Naive thymus-derived CD4-positive, alpha-beta T cell (primary cell): ENCODE data around the gene ZNF101. TPM values are rescaled to one million over a fixed set of nuclear protein-coding genes. Genes with fewer than 3 reads are reported as not detected.
A peak's percentile ranks its signal among the peaks of the same experiment; 100 is the strongest.

Source experiments
- ATAC-seq: fragments of 150-1000 bp; cut with Tn5 transposase; 2 replicates; pipeline ENCODE4 v1.10.0; 2021; ENCODE audit warnings: mild to moderate bottlenecking, moderate library complexity
- CTCF ChIA-PET: fragments of 350-600 bp; sonication (Branson Sonifier 250); formaldehyde crosslinking; loops from one replicate; lab custom pipeline; 2021; ENCODE audit warnings: antibody characterized with exemption; lab: Charles Lee
- POLR2A ChIA-PET: fragments of 350-600 bp; sonication (Branson Sonifier 250); formaldehyde crosslinking; loops from one replicate; lab custom pipeline; 2021; ENCODE audit warnings: antibody characterized with exemption, inconsistent platforms; lab: Charles Lee
- DNase-seq, 9 donors: peaks; one replicate each; pipeline versions ENCODE4 v3.0.0 to v3.0.0-alpha.2; 2020 to 2022; ENCODE audit warnings: mixed read lengths in 1 of 9
- H3K27ac ChIP-seq: one replicate; pipeline ENCODE4 v1.7.0; 2013; ENCODE audit warnings: mild to moderate bottlenecking, low read depth, low read length, moderate library complexity
- H3K27me3 ChIP-seq, 2 donors: one replicate each; pipeline ENCODE4 v1.7.0; 2013; ENCODE audit warnings: low read length in 2 of 2, mild to moderate bottlenecking in 2 of 2, moderate library complexity in 2 of 2; ENCODE audit not compliant: control insufficient read depth in 2 of 2, insufficient read depth in 2 of 2
- H3K36me3 ChIP-seq, 3 experiments: 1 replicate in 2 of 3; 2 replicates in 1 of 3; pipeline ENCODE4 v1.7.0; 2013; ENCODE audit warnings: low read length in 3 of 3, mild to moderate bottlenecking in 3 of 3, moderate library complexity in 1 of 3; ENCODE audit not compliant: insufficient read depth in 3 of 3, control insufficient read depth in 2 of 3
- H3K4me1 ChIP-seq, 2 donors: one replicate each; pipeline ENCODE4 v1.7.0; 2013; ENCODE audit warnings: low read length in 2 of 2, mild to moderate bottlenecking in 2 of 2, moderate library complexity in 1 of 2; ENCODE audit not compliant: control insufficient read depth in 2 of 2, insufficient read depth in 2 of 2
- H3K4me3 ChIP-seq: 2 replicates; pipeline ENCODE4 v1.7.0; 2013; ENCODE audit warnings: mild to moderate bottlenecking, low read length
- H3K9me3 ChIP-seq, 3 experiments: 1 replicate in 2 of 3; 2 replicates in 1 of 3; pipeline ENCODE4 v1.7.0; 2013; ENCODE audit warnings: low read length in 3 of 3; ENCODE audit not compliant: control insufficient read depth in 2 of 3
- H3K27ac Mint-ChIP-seq, 9 donors: one replicate each; pipeline ENCODE4 v1.8.0; 2020 to 2022; ENCODE audit warnings: mixed read lengths in 9 of 9, mild to moderate bottlenecking in 8 of 9, moderate library complexity in 5 of 9, inconsistent platforms in 2 of 9
- H3K27me3 Mint-ChIP-seq, 5 donors: one replicate each; pipeline ENCODE4 v1.8.0; 2021 to 2022; ENCODE audit warnings: mixed read lengths in 5 of 5, mild to moderate bottlenecking in 1 of 5
- H3K36me3 Mint-ChIP-seq, 5 donors: one replicate each; pipeline ENCODE4 v1.8.0; 2020 to 2022; ENCODE audit warnings: mixed read lengths in 5 of 5, mild to moderate bottlenecking in 3 of 5, inconsistent platforms in 1 of 5
- H3K4me1 Mint-ChIP-seq, 7 donors: one replicate each; pipeline ENCODE4 v1.8.0; 2020 to 2022; ENCODE audit warnings: mixed read lengths in 7 of 7, mild to moderate bottlenecking in 3 of 7, inconsistent platforms in 1 of 7
- H3K4me3 Mint-ChIP-seq, 10 donors: one replicate each; pipeline ENCODE4 v1.8.0; 2020 to 2022; ENCODE audit warnings: mild to moderate bottlenecking in 10 of 10, mixed read lengths in 10 of 10, moderate library complexity in 6 of 10, inconsistent platforms in 2 of 10
- H3K9me3 Mint-ChIP-seq, 11 donors: one replicate each; pipeline ENCODE4 v1.8.0; 2020 to 2022; ENCODE audit warnings: mixed read lengths in 11 of 11, mild to moderate bottlenecking in 4 of 11, inconsistent platforms in 1 of 11, moderate library complexity in 1 of 11
- intact Hi-C, 2 donors: fragments of 100-400 bp; cut with micrococcal nuclease; formaldehyde crosslinking; loops; one replicate each; pipeline ENCODE4 v1.15.1; 2023
- polyA plus RNA-seq, 2 donors: library from polyadenylated mRNA; unstranded; fragments of 300-500 nt; fragmentation: Illumina TruSeq; gene quantifications; one replicate each; pipeline ENCODE4 v1.2.3, GENCODE V29; 2021
- total RNA-seq, 6 experiments: library from RNA in 5 of 6; stranded (reverse) in 5 of 6; gene quantifications; 1 replicate in 5 of 6; 2 replicates in 1 of 6; pipeline ENCODE4 v1.2.3 and lab custom pipeline; 2021 to 2026

Gene ZNF101
- total RNA-seq (100 to 1,000 TPM in 2 of 5 experiments, 10 to 100 TPM in 3; 67.8 to 202 (median 74.9) TPM), polyA plus RNA-seq (100 to 1,000 TPM; 113 to 143 TPM), total RNA-seq (lab: John Stamatoyannopoulos, UW) (77.1 reads per million, percentile 80 among the genes with 10 or more reads in this experiment)

- peak within 1 kb of the TSS; percentile 93 for H3K27ac ChIP-seq
- peaks cover 18 to 33% of the 10 kb centered on the region in 2 donors for H3K4me1 ChIP-seq
- peak; percentile 84 to 97 (median 95) for DNase-seq
- H3K27me3 ChIP-seq = no peaks in the 10 kb centered on the region
- peaks cover 0 to 19% (median 13%) of the 10 kb centered on the region in 3 experiments for H3K9me3 ChIP-seq
- Mint-ChIP-seq H3K27me3 (peaks cover 0 to 4% (median 0%) of the 10 kb centered on the region in 5 donors), H3K4me1 (peaks cover 5 to 49% (median 26%) of the 10 kb centered on the region in 7 donors), H3K4me3 (peak within 1 kb of the TSS; percentile 86 to 96 (median 91)), H3K9me3 (peaks cover 0 to 46% (median 20%) of the 10 kb centered on the region in 11 donors), H3K36me3 (peaks cover 0 to 73% (median 24%) of the 10 kb centered on the region in 5 donors), H3K27ac (peak within 1 kb of the TSS; percentile 95 to 99 (median 98))
- ChIA-PET POLR2A (interaction anchor here (0.5 to 7.1 kb wide), 53 partner anchors 8 to 1937 kb away, joined by 3 to 119 read pairs (median 5); partner anchors contain the start of genes GMIP, LPAR2, NDUFA13 and PBX4), CTCF (interaction anchor here (0.7 to 1.6 kb wide), 6 partner anchors 18 to 137 kb away, joined by 3 to 7 read pairs (median 4); partner anchors contain the start of genes GMIP and ZNF14)
- H3K4me3 ChIP-seq = peak within 1 kb of the TSS; percentile 65
- peaks cover 9 to 45% (median 13%) of the 10 kb centered on the region in 3 experiments for H3K36me3 ChIP-seq
- intact Hi-C loops = loop anchor here (1.0 to 10.0 kb wide), 22 partner anchors 18 to 1354 kb away; partner anchors contain the start of genes ZNF14 (in 2 of the 2), ZNF430 (in 2 of the 2), ZNF506 (in 2 of the 2) and ZNF93 (in 2 of the 2)
- ATAC-seq = peak; percentile 79
Observed at GRCh38 chr19:19668230-19669012, at the start of gene ZNF101. Gene ZNF101 (plus strand): TSS chr19:19668839. CDS start chr19:19668964, 125 bp downstream.

- peak overlapping the region; percentile 79 to 99 (median 90) for H3K4me3 Mint-ChIP-seq
- Histone ChIP-seq H3K4me1 (peaks cover 16 to 23% of the 10 kb centered on the region in 2 donors), H3K36me3 (peaks cover 0 to 12% (median 0%) of the 10 kb centered on the region in 3 experiments), H3K4me3 (peak overlapping the region; percentile 9), H3K27ac (peak overlapping the region; percentile 71), H3K9me3 (no peaks in the 10 kb centered on the region), H3K27me3 (no peaks in the 10 kb centered on the region)
- no peak for ATAC-seq
- ChIA-PET CTCF (interaction anchor here (0.6 to 1.8 kb wide), 2 partner anchors 8 to 65 kb away, joined by 3 to 7 read pairs; no protein-coding TSS in a partner anchor), POLR2A (interaction anchor here (0.7 to 5.2 kb wide), 6 partner anchors 16 to 202 kb away, joined by 3 to 36 read pairs (median 8); partner anchors contain the start of gene ZNF506)
- peaks cover 0 to 26% (median 11%) of the 10 kb centered on the region in 5 donors for H3K36me3 Mint-ChIP-seq
- peak overlapping the region; percentile 80 to 98 (median 94) for H3K27ac Mint-ChIP-seq
- DNase-seq = no peak
- no peaks in the 10 kb centered on the region for H3K9me3 Mint-ChIP-seq
- intact Hi-C loops = loop anchor here in 1 of 2 donors (2.0 kb wide), 1 partner anchor 43 kb away; the partner anchor contains the start of gene ATP13A1
- H3K4me1 Mint-ChIP-seq = peaks cover 34 to 54% (median 40%) of the 10 kb centered on the region in 7 donors
- no peaks in the 10 kb centered on the region for H3K27me3 Mint-ChIP-seq
Observed at GRCh38 chr19:19619181-19619848, 49.3 kb upstream of the ZNF101 start.

GRCh38 chr19:19619849-19620210 lies 48.8 kb upstream of the ZNF101 start:
- ChIA-PET POLR2A (interaction anchor here (1.6 to 2.6 kb wide), 3 partner anchors 17 to 202 kb away, joined by 4 to 9 read pairs (median 8); partner anchors contain the start of gene ZNF506), CTCF (interaction anchor here (0.6 to 1.8 kb wide), 2 partner anchors 7 to 66 kb away, joined by 3 to 7 read pairs; no protein-coding TSS in a partner anchor)
- no peaks in the 10 kb centered on the region for H3K9me3 ChIP-seq
- peaks cover 16 to 23% of the 10 kb centered on the region in 2 donors for H3K4me1 ChIP-seq
- no peaks in the 10 kb centered on the region for H3K27me3 ChIP-seq
- Mint-ChIP-seq H3K27me3 (no peaks in the 10 kb centered on the region), H3K4me3 (no peak overlapping the region), H3K9me3 (no peaks in the 10 kb centered on the region), H3K4me1 (peaks cover 34 to 58% (median 43%) of the 10 kb centered on the region in 7 donors), H3K36me3 (peaks cover 0 to 29% (median 11%) of the 10 kb centered on the region in 5 donors), H3K27ac (peak overlapping the region in 5 of 9 donors; percentile 62 to 95 (median 74))
- intact Hi-C loops = loop anchor here (2.0 to 10.0 kb wide), 2 partner anchors 43 to 425 kb away; partner anchors contain the start of genes ATP13A1 (in 1 of the 2), BORCS8 (in 1 of the 2) and RFXANK (in 1 of the 2)
- ATAC-seq (no peak), DNase-seq (no peak)
- no peak overlapping the region for H3K4me3 ChIP-seq
- H3K36me3 ChIP-seq = peaks cover 0 to 15% (median 0%) of the 10 kb centered on the region in 3 experiments
- no peak overlapping the region for H3K27ac ChIP-seq

GRCh38 chr19:19623383-19623782 lies 45.3 kb upstream of the ZNF101 start:
- H3K4me1 ChIP-seq = peaks cover 13 to 25% of the 10 kb centered on the region in 2 donors

DNA sequence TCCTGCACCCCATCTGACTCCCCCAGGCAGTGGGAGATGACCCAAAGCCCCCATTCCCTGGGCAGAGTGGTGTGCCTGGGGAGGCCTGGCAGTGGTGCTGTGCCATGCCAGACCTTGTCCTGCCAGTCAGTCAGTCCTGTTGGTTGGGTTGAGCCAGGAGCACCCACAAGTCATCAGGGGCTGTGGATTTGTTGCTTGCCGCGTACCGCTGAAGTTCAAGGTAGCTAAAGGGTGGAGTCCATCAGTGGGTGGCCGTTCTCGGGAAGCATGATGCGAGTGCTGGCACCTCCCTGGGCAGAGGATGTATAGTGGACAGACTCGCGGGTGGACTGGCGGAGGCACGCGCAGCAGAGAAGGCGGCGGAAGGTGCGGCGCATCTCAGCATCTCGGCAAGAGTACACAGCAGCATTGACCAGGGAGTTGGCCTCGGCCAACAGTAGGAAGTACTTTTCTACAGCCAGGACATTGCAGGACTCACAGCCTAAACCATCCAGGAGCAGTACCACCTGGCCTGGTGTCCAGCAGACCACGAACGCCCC lies 44.5 kb upstream of the ZNF101 start:
- no peaks in the 10 kb centered on the region for H3K9me3 Mint-ChIP-seq

More at GRCh38 chr19:19623383-19623782, 45.3 kb upstream of the ZNF101 start:
- DNase-seq (no peak), ATAC-seq (no peak)
- peak overlapping the region in 1 of 10 donors; percentile 70 for H3K4me3 Mint-ChIP-seq
- H3K9me3 Mint-ChIP-seq = no peaks in the 10 kb centered on the region
- H3K27ac Mint-ChIP-seq = peak overlapping the region in 7 of 9 donors; percentile 23 to 74 (median 49)
- H3K36me3 Mint-ChIP-seq = peaks cover 0 to 21% (median 13%) of the 10 kb centered on the region in 5 donors
- H3K27me3 ChIP-seq = no peaks in the 10 kb centered on the region
- H3K27ac ChIP-seq = no peak overlapping the region
- peaks cover 0 to 19% (median 0%) of the 10 kb centered on the region in 3 experiments for H3K36me3 ChIP-seq
- intact Hi-C loops = loop anchor here in 1 of 2 donors (10.0 kb wide), 1 partner anchor 429 kb away; the partner anchor contains the start of genes BORCS8 and RFXANK
- H3K9me3 ChIP-seq = no peaks in the 10 kb centered on the region
- CTCF ChIA-PET = no interaction called here
- no peaks in the 10 kb centered on the region for H3K27me3 Mint-ChIP-seq
- no peak overlapping the region for H3K4me3 ChIP-seq
- H3K4me1 Mint-ChIP-seq = peaks cover 25 to 46% (median 34%) of the 10 kb centered on the region in 7 donors
- POLR2A ChIA-PET = interaction anchor here (1.0 kb wide), 1 partner anchor 67 kb away, joined by 3 read pairs; no protein-coding TSS in a partner anchor

More for the DNA sequence above, 44.5 kb upstream of the ZNF101 start:
- H3K4me3 ChIP-seq = no peak overlapping the region
- Mint-ChIP-seq H3K27ac (peak overlapping the region in 8 of 9 donors; percentile 22 to 74 (median 48)), H3K4me1 (peaks cover 20 to 41% (median 32%) of the 10 kb centered on the region in 7 donors), H3K27me3 (no peaks in the 10 kb centered on the region), H3K36me3 (peaks cover 0 to 24% (median 13%) of the 10 kb centered on the region in 5 donors), H3K4me3 (peak overlapping the region in 3 of 10 donors; percentile 19 to 27 (median 20))
- ChIA-PET CTCF (interaction anchor here (0.7 kb wide), 1 partner anchor 249 kb away, joined by 4 read pairs; no protein-coding TSS in a partner anchor), POLR2A (interaction anchor here (0.7 to 0.9 kb wide), 2 partner anchors 16 to 18 kb away, joined by 3 read pairs; no protein-coding TSS in a partner anchor)
- H3K27me3 ChIP-seq = no peaks in the 10 kb centered on the region
- DNase-seq = no peak
- H3K27ac ChIP-seq = no peak overlapping the region
- no peaks in the 10 kb centered on the region for H3K9me3 ChIP-seq
- peaks cover 8 to 22% of the 10 kb centered on the region in 2 donors for H3K4me1 ChIP-seq
- no peak for ATAC-seq
- intact Hi-C loops = loop anchor here in 1 of 2 donors (10.0 kb wide), 1 partner anchor 429 kb away; the partner anchor contains the start of genes BORCS8 and RFXANK
- peaks cover 0 to 19% (median 0%) of the 10 kb centered on the region in 3 experiments for H3K36me3 ChIP-seq
